HepG2 (cell line): Measurements from ENCODE around the gene NELFCD. TPM values are rescaled to one million over a fixed set of nuclear protein-coding genes. Genes with fewer than 3 reads are reported as not detected.

Experiments
- CBX1 ChIP-seq: IDR thresholded peaks from one replicate; pipeline ENCODE4 v1.6.1; 2016; ENCODE audit warnings: antibody characterized with exemption, low read depth
- FOXP1 ChIP-seq, 2 experiments: fragments of 450-650 bp in 1 of 2; IDR thresholded peaks; 2 replicates each; pipeline ENCODE4 v1.6.1; 2017 to 2018; ENCODE audit warnings: antibody characterized with exemption in 1 of 2
- KAT7 ChIP-seq: IDR thresholded peaks from 2 replicates; pipeline ENCODE4 v1.6.1; 2018; ENCODE audit warnings: borderline replicate concordance, missing compliant biosample characterization
- MAFG ChIP-seq: sonication (generic); formaldehyde crosslinking; IDR thresholded peaks from 2 replicates; pipeline ENCODE4 v1.5.1; 2020; ENCODE audit warnings: mild to moderate bottlenecking, missing genetic modification reagents
- NCOA1 ChIP-seq: sonication (generic); formaldehyde crosslinking; IDR thresholded peaks from 2 replicates; pipeline ENCODE4 v1.9.0; 2021; ENCODE audit warnings: missing genetic modification reagents
- NFKB2 ChIP-seq: sonication (generic); formaldehyde crosslinking; IDR thresholded peaks from 2 replicates; pipeline ENCODE4 v1.4.0; 2020; ENCODE audit warnings: missing genetic modification reagents, borderline replicate concordance
- RARG ChIP-seq: sonication (generic); formaldehyde crosslinking; IDR thresholded peaks from 2 replicates; pipeline ENCODE4 v1.4.0; 2020; ENCODE audit warnings: low read depth, mild to moderate bottlenecking, missing genetic modification reagents
- RCOR2 ChIP-seq: IDR thresholded peaks from 2 replicates; pipeline ENCODE4 v1.6.1; 2016; ENCODE audit warnings: missing biosample characterization, missing genetic modification reagents
- SAFB2 ChIP-seq: sonication (generic); formaldehyde crosslinking; IDR thresholded peaks from 2 replicates; pipeline ENCODE4 v1.5.1; 2020; ENCODE audit warnings: missing genetic modification reagents, low read depth, mild to moderate bottlenecking, borderline replicate concordance
- TARDBP ChIP-seq: sonication (generic); formaldehyde crosslinking; IDR thresholded peaks from 2 replicates; pipeline ENCODE4 v1.8.0; 2022; ENCODE audit warnings: mild to moderate bottlenecking, missing genetic modification reagents
- ZFP82 ChIP-seq: sonication (generic); formaldehyde crosslinking; IDR thresholded peaks from 2 replicates; pipeline ENCODE4 v1.5.1; 2020; ENCODE audit warnings: mild to moderate bottlenecking, missing genetic modification reagents, borderline replicate concordance
- ZNF138 ChIP-seq: sonication (generic); formaldehyde crosslinking; IDR thresholded peaks from 2 replicates; pipeline ENCODE4 v1.5.0; 2020; ENCODE audit warnings: mild to moderate bottlenecking, low read depth, missing genetic modification reagents
- ZNF225 ChIP-seq: sonication (generic); formaldehyde crosslinking; IDR thresholded peaks from 2 replicates; pipeline ENCODE4 v1.4.0; 2020; ENCODE audit warnings: mild to moderate bottlenecking, missing genetic modification reagents
- ZNF629 ChIP-seq: sonication (generic); formaldehyde crosslinking; conservative IDR thresholded peaks from 2 replicates; pipeline ENCODE4 v1.5.0; 2020; ENCODE audit warnings: missing genetic modification reagents
- ZNF746 ChIP-seq: sonication (generic); formaldehyde crosslinking; IDR thresholded peaks from 2 replicates; pipeline ENCODE4 v1.8.0; 2022; ENCODE audit warnings: mild to moderate bottlenecking, missing genetic modification reagents
- polyA plus RNA-seq, 8 experiments: library from polyadenylated mRNA; depleted of rRNA in 3 of 8; stranded (reverse) in 7 of 8; unstranded in 1 of 8; fragments of >200 nt; fragmentation: Illumina TruSeq in 4 of 8; extraction: Trizol in 4 of 8; gene quantifications; 2 replicates each; pipeline versions ENCODE4 v1.2.1 to v1.2.3, GENCODE V29; 2011 to 2016; ENCODE audit warnings: low read depth in 4 of 8, missing spikeins in 1 of 8, mixed read lengths in 1 of 8; ENCODE audit not compliant: insufficient read depth in 1 of 8
- total RNA-seq, 5 experiments: library from RNA; depleted of rRNA; stranded (reverse); fragments of >200 nt; fragmentation: Illumina TruSeq; extraction: Trizol; gene quantifications; 2 replicates each; pipeline ENCODE4 v1.2.3, GENCODE V29; 2016; ENCODE audit warnings: low read depth in 1 of 5
- TF ChIP-seq, protein P1 (sequence below): sonication (generic); formaldehyde crosslinking; IDR thresholded peaks from 2 replicates; pipeline ENCODE4 v1.4.0; 2020; ENCODE audit warnings: missing genetic modification reagents
- TF ChIP-seq, protein P2 (sequence below): sonication (generic); formaldehyde crosslinking; IDR thresholded peaks from 2 replicates; pipeline ENCODE4 v1.5.1; 2020; ENCODE audit warnings: missing genetic modification reagents, mild to moderate bottlenecking, borderline replicate concordance
- TF ChIP-seq, protein P3 (sequence below): sonication (generic); formaldehyde crosslinking; IDR thresholded peaks from 2 replicates; pipeline ENCODE4 v1.4.0; 2020; ENCODE audit warnings: missing genetic modification reagents
- TF ChIP-seq, protein P4 (sequence below), 2 experiments: sonication (generic) in 1 of 2; formaldehyde crosslinking in 1 of 2; IDR thresholded peaks; 2 replicates each; pipeline versions ENCODE4 v1.4.0 to v1.6.1; 2018 to 2020; ENCODE audit warnings: missing genetic modification reagents in 2 of 2, borderline replicate concordance in 1 of 2, low read depth in 1 of 2, mild to moderate bottlenecking in 1 of 2, missing biosample characterization in 1 of 2

NELFCD gene
- total and polyA plus RNA-seq, 2 of the 13 experiments (the other 11 are each of a cell fraction or from before 2014, with no cell fraction given): 159 to 203 TPM

DNA sequence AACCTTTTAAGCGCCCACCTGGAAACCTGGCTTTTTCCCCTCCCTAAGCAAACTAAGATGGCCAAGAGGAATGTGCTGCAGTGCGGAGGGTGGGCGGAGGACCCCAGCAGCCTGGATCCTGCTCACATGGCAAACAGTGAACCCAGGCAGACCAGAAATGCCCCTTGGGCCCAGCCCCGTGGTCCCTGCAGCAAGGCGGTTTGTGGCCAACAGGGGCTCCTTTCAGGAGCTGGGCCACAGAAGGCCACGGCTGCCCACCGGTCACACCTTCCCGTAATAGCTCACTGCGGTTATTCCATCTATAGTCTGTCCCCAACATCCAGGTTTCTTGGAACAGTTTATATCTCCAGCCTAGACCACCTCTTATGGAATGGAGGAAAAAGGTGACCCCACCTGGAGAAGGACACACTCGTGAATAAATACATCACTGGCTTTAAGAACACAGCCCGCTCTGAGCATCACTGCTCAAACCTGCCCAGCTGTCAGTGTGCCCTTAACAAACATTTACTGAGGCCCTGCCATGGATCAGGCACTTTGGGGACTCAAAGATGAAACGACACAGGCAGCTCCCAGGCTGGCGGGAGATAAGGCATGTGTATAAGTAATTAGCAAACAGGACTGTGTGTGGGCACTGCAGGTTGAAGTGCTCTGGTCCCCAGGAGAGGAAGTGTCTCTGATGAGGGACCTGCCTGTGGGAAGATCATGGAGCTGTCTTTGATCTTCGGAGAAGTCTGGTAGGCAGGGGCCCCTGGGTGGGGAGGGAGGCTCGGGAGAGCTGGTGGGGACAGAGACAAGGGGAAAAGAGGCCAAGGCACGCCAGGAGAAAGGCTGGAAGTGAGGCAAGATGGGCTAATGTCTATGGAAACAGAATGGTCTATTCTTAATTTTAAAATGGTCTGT is 35.0 kb downstream of the NELFCD start (continued):
- TF ChIP-seq, protein P1, sequence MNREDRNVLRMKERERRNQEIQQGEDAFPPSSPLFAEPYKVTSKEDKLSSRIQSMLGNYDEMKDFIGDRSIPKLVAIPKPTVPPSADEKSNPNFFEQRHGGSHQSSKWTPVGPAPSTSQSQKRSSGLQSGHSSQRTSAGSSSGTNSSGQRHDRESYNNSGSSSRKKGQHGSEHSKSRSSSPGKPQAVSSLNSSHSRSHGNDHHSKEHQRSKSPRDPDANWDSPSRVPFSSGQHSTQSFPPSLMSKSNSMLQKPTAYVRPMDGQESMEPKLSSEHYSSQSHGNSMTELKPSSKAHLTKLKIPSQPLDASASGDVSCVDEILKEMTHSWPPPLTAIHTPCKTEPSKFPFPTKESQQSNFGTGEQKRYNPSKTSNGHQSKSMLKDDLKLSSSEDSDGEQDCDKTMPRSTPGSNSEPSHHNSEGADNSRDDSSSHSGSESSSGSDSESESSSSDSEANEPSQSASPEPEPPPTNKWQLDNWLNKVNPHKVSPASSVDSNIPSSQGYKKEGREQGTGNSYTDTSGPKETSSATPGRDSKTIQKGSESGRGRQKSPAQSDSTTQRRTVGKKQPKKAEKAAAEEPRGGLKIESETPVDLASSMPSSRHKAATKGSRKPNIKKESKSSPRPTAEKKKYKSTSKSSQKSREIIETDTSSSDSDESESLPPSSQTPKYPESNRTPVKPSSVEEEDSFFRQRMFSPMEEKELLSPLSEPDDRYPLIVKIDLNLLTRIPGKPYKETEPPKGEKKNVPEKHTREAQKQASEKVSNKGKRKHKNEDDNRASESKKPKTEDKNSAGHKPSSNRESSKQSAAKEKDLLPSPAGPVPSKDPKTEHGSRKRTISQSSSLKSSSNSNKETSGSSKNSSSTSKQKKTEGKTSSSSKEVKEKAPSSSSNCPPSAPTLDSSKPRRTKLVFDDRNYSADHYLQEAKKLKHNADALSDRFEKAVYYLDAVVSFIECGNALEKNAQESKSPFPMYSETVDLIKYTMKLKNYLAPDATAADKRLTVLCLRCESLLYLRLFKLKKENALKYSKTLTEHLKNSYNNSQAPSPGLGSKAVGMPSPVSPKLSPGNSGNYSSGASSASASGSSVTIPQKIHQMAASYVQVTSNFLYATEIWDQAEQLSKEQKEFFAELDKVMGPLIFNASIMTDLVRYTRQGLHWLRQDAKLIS: 0 out of 2 replicates have a peak, but pooled peaks have one; percentile 47
- TF ChIP-seq NFKB2: no peak
- TF ChIP-seq, protein P2, sequence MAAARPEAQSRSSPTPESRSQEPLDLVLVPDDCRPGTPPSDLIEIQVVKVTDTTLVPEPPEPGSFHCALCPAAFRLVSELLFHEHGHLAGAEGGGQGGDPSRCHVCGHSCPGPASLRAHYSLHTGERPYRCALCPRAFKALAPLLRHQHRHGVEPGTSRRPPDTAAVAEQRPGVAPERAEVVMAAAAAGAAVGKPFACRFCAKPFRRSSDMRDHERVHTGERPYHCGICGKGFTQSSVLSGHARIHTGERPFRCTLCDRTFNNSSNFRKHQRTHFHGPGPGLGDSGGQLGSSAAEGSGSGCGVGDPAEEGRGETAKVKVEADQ (CRISPR knock-in tag): no peak
- TF ChIP-seq ZNF746 (CRISPR knock-in tag): peak; percentile 93; the same call in 1 of the 2 replicates
- TF ChIP-seq ZNF225 (CRISPR knock-in tag): no peak
- peak; percentile 95 for TF ChIP-seq RCOR2
- TF ChIP-seq ZNF138 (CRISPR knock-in tag): no peak
- no peak for TF ChIP-seq RARG (CRISPR knock-in tag)
- TF ChIP-seq, protein P3, sequence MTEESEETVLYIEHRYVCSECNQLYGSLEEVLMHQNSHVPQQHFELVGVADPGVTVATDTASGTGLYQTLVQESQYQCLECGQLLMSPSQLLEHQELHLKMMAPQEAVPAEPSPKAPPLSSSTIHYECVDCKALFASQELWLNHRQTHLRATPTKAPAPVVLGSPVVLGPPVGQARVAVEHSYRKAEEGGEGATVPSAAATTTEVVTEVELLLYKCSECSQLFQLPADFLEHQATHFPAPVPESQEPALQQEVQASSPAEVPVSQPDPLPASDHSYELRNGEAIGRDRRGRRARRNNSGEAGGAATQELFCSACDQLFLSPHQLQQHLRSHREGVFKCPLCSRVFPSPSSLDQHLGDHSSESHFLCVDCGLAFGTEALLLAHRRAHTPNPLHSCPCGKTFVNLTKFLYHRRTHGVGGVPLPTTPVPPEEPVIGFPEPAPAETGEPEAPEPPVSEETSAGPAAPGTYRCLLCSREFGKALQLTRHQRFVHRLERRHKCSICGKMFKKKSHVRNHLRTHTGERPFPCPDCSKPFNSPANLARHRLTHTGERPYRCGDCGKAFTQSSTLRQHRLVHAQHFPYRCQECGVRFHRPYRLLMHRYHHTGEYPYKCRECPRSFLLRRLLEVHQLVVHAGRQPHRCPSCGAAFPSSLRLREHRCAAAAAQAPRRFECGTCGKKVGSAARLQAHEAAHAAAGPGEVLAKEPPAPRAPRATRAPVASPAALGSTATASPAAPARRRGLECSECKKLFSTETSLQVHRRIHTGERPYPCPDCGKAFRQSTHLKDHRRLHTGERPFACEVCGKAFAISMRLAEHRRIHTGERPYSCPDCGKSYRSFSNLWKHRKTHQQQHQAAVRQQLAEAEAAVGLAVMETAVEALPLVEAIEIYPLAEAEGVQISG (CRISPR knock-in tag): peak; percentile 74
- 0 out of 2 replicates have a peak, but pooled peaks have one; percentile 15 for TF ChIP-seq KAT7 (CRISPR knock-in tag)
- TF ChIP-seq, protein P4, sequence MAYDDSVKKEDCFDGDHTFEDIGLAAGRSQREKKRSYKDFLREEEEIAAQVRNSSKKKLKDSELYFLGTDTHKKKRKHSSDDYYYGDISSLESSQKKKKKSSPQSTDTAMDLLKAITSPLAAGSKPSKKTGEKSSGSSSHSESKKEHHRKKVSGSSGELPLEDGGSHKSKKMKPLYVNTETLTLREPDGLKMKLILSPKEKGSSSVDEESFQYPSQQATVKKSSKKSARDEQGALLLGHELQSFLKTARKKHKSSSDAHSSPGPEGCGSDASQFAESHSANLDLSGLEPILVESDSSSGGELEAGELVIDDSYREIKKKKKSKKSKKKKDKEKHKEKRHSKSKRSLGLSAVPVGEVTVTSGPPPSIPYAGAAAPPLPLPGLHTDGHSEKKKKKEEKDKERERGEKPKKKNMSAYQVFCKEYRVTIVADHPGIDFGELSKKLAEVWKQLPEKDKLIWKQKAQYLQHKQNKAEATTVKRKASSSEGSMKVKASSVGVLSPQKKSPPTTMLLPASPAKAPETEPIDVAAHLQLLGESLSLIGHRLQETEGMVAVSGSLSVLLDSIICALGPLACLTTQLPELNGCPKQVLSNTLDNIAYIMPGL (CRISPR knock-in tag; IDR thresholded peaks at IDR 0.05; ENCODE audit: borderline replicate concordance in 1 of 2, low read depth in 1 of 2): peak in 1 of 2 experiments; percentile 70; a peak in 2 of 4 replicates
- TF ChIP-seq SAFB2: no peak
- peak; percentile 63; the same call in 1 of the 2 replicates for TF ChIP-seq NCOA1
- TF ChIP-seq TARDBP: peak; percentile 88
- TF ChIP-seq ZNF629 (CRISPR knock-in tag): peak; percentile 66
- TF ChIP-seq MAFG: no peak
- no peak for TF ChIP-seq CBX1
- TF ChIP-seq FOXP1 (IDR thresholded peaks at IDR 0.05): no peak
- peak; percentile 93 for TF ChIP-seq FOXP1 (CRISPR knock-in tag; IDR thresholded peaks at IDR 0.05)
- TF ChIP-seq ZFP82 (CRISPR knock-in tag): no peak
